GM10248 (cell line): Measurements from ENCODE around the gene LDB2.

Experiments used
- CTCF ChIA-PET: fragments of 300-600 bp; sonication (Branson Sonifier 250); formaldehyde crosslinking; extraction: SDS; loops from one replicate; lab custom pipeline; 2021; ENCODE audit warnings: antibody characterized with exemption; lab: Yijun Ruan, JAX
- POLR2A ChIA-PET: fragments of 350-650 bp; sonication (Branson Sonifier 250); formaldehyde crosslinking; extraction: SDS; loops from one replicate; lab custom pipeline; 2020; ENCODE audit warnings: antibody characterized with exemption; lab: Yijun Ruan, JAX
- DNase-seq: peaks from one replicate; pipeline ENCODE4 v3.0.0; 2012; ENCODE audit errors: extremely low spot score
- TF ChIP-seq, protein P1 (sequence below): IDR thresholded peaks from 2 replicates; pipeline ENCODE4 v1.5.1; 2012; ENCODE audit warnings: mild to moderate bottlenecking, low read depth; ENCODE audit errors: extremely low read depth, missing control alignments, control extremely low read depth

Gene LDB2

DNA sequence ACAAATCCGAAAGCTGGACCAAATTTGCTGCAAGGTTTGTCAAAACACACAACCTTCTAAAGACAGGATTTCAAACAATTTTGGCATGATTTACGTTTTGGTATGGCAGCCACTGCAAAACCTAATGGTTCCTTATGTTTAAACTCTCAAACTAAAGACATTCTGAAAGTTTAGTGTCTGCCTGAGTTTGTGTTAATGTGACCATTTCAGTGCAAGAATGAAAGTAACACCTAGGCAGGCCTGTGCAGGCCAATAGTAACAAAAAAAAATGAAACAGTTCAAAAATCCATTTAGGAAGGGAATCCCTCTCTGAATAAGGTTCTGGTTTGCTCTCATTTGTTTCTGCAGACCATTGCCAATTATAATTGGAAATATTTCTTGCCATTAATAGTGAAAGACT lies 1.9 kb upstream of the LDB2 start:
- POLR2A ChIA-PET, result no interaction called here
- DNase-seq, result no peak
- TF ChIP-seq, protein P1, sequence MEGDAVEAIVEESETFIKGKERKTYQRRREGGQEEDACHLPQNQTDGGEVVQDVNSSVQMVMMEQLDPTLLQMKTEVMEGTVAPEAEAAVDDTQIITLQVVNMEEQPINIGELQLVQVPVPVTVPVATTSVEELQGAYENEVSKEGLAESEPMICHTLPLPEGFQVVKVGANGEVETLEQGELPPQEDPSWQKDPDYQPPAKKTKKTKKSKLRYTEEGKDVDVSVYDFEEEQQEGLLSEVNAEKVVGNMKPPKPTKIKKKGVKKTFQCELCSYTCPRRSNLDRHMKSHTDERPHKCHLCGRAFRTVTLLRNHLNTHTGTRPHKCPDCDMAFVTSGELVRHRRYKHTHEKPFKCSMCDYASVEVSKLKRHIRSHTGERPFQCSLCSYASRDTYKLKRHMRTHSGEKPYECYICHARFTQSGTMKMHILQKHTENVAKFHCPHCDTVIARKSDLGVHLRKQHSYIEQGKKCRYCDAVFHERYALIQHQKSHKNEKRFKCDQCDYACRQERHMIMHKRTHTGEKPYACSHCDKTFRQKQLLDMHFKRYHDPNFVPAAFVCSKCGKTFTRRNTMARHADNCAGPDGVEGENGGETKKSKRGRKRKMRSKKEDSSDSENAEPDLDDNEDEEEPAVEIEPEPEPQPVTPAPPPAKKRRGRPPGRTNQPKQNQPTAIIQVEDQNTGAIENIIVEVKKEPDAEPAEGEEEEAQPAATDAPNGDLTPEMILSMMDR, result no peak
- CTCF ChIA-PET, result no interaction called here

- ChIA-PET POLR2A (no interaction called here), CTCF (interaction anchor here (0.7 to 1.6 kb wide), 3 partner anchors 9 to 28 kb away, joined by 3 to 5 read pairs (median 4); no protein-coding TSS in a partner anchor)
- TF ChIP-seq, protein P1, result no peak
These were observed 1.3 kb downstream of the LDB2 start for GRCh38 chr4:16896881-16897750.

DNA sequence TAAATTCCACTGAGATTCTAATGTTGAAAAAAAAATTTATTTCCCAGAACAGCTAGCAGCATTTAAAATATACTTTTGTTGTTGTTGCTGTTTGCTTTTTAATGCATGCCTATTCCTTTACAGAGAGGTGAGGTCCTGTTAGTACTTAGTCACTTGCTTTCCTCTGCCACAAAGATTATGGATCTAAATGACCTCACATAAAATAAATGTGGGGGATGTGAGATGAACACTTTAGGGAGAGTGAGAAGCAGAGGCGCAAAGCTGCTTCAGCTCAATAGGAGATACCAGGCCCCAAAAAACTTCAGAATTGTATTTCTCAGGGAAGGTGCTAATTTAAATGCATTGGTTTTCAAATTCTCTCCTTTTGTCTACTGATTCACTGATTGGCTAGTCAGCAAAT lies 4.0 kb downstream of the LDB2 start:
- ChIA-PET POLR2A (no interaction called here), CTCF (no interaction called here)
- TF ChIP-seq, protein P1, result no peak
- no peak for DNase-seq

More at GRCh38 chr4:16896881-16897750, 1.3 kb downstream of the LDB2 start:
- no peak for DNase-seq

DNA sequence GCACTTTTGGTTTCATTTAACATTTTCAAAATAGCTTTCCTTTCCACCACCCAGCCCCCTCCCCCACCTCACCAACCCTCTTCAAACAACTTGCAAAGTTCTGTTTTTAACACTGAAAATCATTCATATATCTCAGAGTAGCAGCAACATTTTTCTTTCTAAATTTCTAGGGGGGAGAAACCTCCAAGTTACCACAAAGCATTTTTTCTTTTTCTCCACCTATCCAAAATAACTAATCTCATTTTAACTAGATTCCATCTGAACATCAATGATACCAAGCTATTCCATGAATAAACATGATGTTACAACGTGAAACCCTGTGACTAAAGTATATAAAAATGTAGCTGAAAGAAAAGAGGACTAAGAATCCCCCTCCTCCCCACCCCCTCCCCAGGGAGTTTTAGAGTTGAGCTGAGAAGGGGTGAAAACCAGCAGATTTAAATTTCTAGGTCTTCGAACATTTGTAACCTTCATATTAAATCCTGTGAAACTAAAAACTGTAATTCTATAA lies 5.2 kb downstream of the LDB2 start:
- POLR2A ChIA-PET, result no interaction called here
- TF ChIP-seq, protein P1, result no peak
- CTCF ChIA-PET, result interaction anchor here (1.2 kb wide), 1 partner anchor 24 kb away, joined by 5 read pairs; no protein-coding TSS in a partner anchor
- DNase-seq, result no peak

- CTCF ChIA-PET, result no interaction called here
- no peak for DNase-seq
- TF ChIP-seq, protein P1, result no peak
- POLR2A ChIA-PET, result no interaction called here
These were observed 7.8 kb downstream of the LDB2 start for GRCh38 chr4:16890651-16891050.

DNA sequence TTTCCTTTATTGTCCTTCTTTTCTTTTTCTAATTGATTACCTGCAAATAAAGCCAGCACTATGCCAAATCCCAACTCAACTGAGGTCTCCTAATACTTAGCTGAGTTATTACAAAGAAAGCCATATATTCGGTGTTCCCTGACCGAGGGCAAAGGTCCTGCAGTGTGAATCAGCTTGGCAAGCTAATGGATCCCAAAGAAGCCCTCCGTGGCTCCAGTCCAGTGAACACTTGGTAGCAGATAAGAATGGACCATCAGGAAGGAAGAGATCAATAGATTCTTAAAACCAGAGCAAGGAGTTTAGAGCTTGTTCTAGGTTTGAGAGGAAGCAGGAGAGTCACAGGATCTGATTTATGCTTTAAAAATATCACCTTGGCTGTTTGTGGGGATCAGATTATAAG lies 8.5 kb downstream of the LDB2 start:
- TF ChIP-seq, protein P1, result no peak
- DNase-seq, result no peak
- POLR2A ChIA-PET, result no interaction called here
- CTCF ChIA-PET, result no interaction called here
